Prostate gland (tissue), 2 donors: Measurements from ENCODE around the gene FBN3. TPM values are rescaled to one million over a fixed set of nuclear protein-coding genes. Genes with fewer than 3 reads are reported as not detected.
A peak's percentile ranks its signal among the peaks of the same experiment; 100 is the strongest.

Source experiments
- DNase-seq: peaks from one replicate; pipeline ENCODE4 v3.0.0-alpha.2; 2019; ENCODE audit warnings: low spot score
- H3K27ac ChIP-seq, 2 donors: fragments of 200-600 bp; sonication (generic); 2 replicates each; pipeline ENCODE4 v1.5.1; 2017 to 2019
- H3K27me3 ChIP-seq: fragments of 200-600 bp; sonication (generic); replicated peaks from 2 replicates; pipeline ENCODE4 v1.5.1; 2019; ENCODE audit not compliant: insufficient read depth
- H3K36me3 ChIP-seq, 2 donors: fragments of 200-600 bp; sonication (generic); 1 replicate in 1 of 2; 2 replicates in 1 of 2; pipeline versions ENCODE4 v1.5.1 to v1.8.1; 2017 to 2019
- H3K4me1 ChIP-seq: fragments of 200-600 bp; sonication (generic); replicated peaks from 2 replicates; pipeline ENCODE4 v1.5.1; 2019
- H3K4me3 ChIP-seq, 2 donors: fragments of 200-600 bp; sonication (generic); 2 replicates each; pipeline ENCODE4 v1.5.1; 2017 to 2019
- H3K9me3 ChIP-seq: fragments of 200-600 bp; sonication (generic); 2 replicates; pipeline ENCODE4 v1.5.1; 2017
- POLR2A ChIP-seq: fragments of 450-650 bp; IDR thresholded peaks from one replicate; pipeline ENCODE4 v1.6.1; 2016; ENCODE audit warnings: antibody characterized with exemption, mild to moderate bottlenecking
- POLR2AphosphoS5 ChIP-seq: sonication (generic); formaldehyde crosslinking; IDR thresholded peaks from one replicate; pipeline ENCODE4 v1.6.1; 2017; ENCODE audit warnings: antibody characterized with exemption
- WGBS: methylation state at CpG from one replicate; pipeline ENCODE4 v1.1.5; 2018; 5-methylcytosine and 5-hydroxymethylcytosine counted together
- intact Hi-C: fragments of 100-400 bp; cut with DNase I; formaldehyde crosslinking; loops from one replicate; pipeline ENCODE4 v1.14.2; 2022
- total RNA-seq, 2 donors: library from RNA; depleted of rRNA; stranded (reverse); fragments of >200 nt; gene quantifications; one replicate each; pipeline ENCODE4 v1.1.0, GENCODE V29; 2016
- TF ChIP-seq, protein P1 (sequence below), 4 experiments: fragments of 200-600 bp in 2 of 4; fragments of 450-650 bp in 2 of 4; sonication (generic) in 2 of 4; IDR thresholded peaks; 1 replicate in 3 of 4; 2 replicates in 1 of 4; pipeline ENCODE4 v1.5.1; 2016 to 2019; ENCODE audit warnings: antibody characterized with exemption in 4 of 4, mild to moderate bottlenecking in 2 of 4, moderate library complexity in 2 of 4

The FBN3 gene
- total RNA-seq = 1 to 10 TPM; 3.1 to 5.2 TPM

DNA sequence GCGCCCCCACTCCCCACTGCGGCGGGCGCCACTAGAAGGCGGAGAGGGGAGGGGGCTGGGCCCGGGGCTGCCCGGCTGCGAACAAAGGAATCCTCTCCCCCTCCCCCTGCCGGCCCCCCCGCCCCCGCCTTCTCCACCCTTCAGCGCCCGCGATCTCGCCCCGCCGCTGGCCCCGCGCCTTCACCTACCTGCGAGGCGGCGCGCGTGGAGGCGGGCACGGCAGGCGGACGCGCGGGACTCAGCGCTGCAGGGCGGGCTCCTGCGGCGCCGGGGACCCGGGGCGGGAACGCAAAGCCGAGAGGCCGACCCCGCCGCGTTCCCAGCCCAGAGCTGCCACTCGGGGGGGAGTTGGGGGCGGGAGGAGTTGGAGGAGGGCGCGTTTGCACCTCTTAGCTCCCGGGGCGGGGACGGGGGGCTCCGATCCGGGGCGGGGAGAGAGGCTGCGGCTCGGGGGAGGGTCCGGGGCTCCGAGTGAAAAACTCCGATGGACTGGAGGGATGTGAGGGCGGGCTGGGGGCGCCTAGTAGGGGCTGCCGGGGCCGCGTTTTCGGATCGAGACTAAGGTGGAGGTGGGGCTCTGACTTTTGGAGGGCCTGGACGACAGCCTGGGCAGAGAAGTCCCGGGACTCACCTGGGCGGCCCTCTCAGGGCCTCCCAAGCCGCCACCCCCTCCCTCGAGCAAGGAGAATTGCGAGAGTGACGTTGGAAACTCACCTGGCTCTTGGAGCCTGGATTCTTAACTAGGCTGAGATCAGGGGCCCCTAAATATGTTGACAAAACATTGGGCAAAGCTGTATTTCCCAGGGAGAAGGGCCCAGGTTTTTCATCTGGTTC is at the start of gene FBN3:
TSS of gene FBN3 (minus strand) at position 332 of the 834 bp plus-strand sequence. CDS start 2,112 bp downstream, outside the sequence.
- no peaks in the 10 kb centered on the region for H3K9me3 ChIP-seq
- H3K4me1 ChIP-seq = peaks cover 14% of the 10 kb centered on the region
- 5% methylated on average over 41 of the region's 72 CpGs for WGBS
- H3K27ac ChIP-seq = no peak within 1 kb of the TSS
- no peaks in the 10 kb centered on the region for H3K36me3 ChIP-seq
- TF ChIP-seq POLR2A (no peak), POLR2AphosphoS5 (no peak)
- TF ChIP-seq, protein P1, sequence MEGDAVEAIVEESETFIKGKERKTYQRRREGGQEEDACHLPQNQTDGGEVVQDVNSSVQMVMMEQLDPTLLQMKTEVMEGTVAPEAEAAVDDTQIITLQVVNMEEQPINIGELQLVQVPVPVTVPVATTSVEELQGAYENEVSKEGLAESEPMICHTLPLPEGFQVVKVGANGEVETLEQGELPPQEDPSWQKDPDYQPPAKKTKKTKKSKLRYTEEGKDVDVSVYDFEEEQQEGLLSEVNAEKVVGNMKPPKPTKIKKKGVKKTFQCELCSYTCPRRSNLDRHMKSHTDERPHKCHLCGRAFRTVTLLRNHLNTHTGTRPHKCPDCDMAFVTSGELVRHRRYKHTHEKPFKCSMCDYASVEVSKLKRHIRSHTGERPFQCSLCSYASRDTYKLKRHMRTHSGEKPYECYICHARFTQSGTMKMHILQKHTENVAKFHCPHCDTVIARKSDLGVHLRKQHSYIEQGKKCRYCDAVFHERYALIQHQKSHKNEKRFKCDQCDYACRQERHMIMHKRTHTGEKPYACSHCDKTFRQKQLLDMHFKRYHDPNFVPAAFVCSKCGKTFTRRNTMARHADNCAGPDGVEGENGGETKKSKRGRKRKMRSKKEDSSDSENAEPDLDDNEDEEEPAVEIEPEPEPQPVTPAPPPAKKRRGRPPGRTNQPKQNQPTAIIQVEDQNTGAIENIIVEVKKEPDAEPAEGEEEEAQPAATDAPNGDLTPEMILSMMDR (IDR thresholded peaks at IDR 0.05) = no peak
- peak within 1 kb of the TSS; percentile 29 to 37 for H3K4me3 ChIP-seq
- intact Hi-C loops = no loop called here
- peaks cover 3% of the 10 kb centered on the region for H3K27me3 ChIP-seq
- DNase-seq = no peak

GRCh38 chr19:8196271-8196927 is 47.0 kb upstream of the FBN3 start:
- no peaks in the 10 kb centered on the region for H3K9me3 ChIP-seq
- H3K27ac ChIP-seq = no peak overlapping the region
- no peaks in the 10 kb centered on the region for H3K27me3 ChIP-seq
- no peaks in the 10 kb centered on the region for H3K36me3 ChIP-seq
- H3K4me1 ChIP-seq = no peaks in the 10 kb centered on the region
- intact Hi-C loops = no loop called here
- no peak overlapping the region for H3K4me3 ChIP-seq
- 52% methylated on average over 10 of the region's 10 CpGs for WGBS
- no peak for DNase-seq
- TF ChIP-seq POLR2AphosphoS5 = no peak
- no peak for TF ChIP-seq POLR2A
- TF ChIP-seq, protein P1 (IDR thresholded peaks at IDR 0.05) = no peak

GRCh38 chr19:8194528-8195267 is 45.3 kb upstream of the FBN3 start:
- Histone ChIP-seq H3K9me3 (no peaks in the 10 kb centered on the region), H3K4me1 (no peaks in the 10 kb centered on the region), H3K36me3 (no peaks in the 10 kb centered on the region), H3K27me3 (no peaks in the 10 kb centered on the region), H3K4me3 (no peak overlapping the region), H3K27ac (no peak overlapping the region)
- WGBS = 64% methylated on average over 11 of the region's 11 CpGs
- no peak for TF ChIP-seq POLR2AphosphoS5
- TF ChIP-seq, protein P1 (IDR thresholded peaks at IDR 0.05) = no peak
- TF ChIP-seq POLR2A = no peak
- intact Hi-C loops = no loop called here
- no peak for DNase-seq

DNA sequence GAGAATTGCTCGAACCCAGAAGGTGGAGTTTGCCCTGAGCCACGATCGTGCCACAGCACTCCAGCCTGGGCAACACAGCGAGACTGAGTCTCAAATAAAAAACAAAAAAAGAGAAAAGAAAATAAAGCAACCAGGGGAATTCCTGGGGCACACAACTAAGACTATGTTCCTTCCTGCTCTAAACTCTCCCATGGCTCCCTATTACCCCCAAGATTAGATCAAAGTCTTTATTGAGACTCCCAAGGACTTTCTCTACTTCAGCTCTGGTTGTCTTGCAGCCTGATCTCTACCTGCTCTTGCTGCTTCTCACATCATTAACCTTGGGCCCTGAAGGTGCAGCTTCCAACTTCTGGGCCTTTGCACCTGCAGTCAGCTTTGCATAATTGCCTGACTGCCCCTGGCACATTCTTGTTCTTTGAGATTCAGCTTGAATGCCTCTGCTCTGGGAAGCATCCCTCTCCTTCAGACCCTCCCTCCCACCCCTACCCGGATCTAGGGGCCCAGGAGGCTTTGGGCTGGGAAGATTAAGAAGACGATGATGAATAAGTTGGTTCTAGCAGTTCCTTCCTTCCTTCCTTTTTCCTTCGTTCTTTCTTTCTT is 42.9 kb upstream of the FBN3 start:
- Histone ChIP-seq H3K9me3 (no peaks in the 10 kb centered on the region), H3K27me3 (no peaks in the 10 kb centered on the region), H3K4me1 (no peaks in the 10 kb centered on the region), H3K36me3 (no peaks in the 10 kb centered on the region), H3K27ac (no peak overlapping the region), H3K4me3 (no peak overlapping the region)
- TF ChIP-seq, protein P1 (IDR thresholded peaks at IDR 0.05) = no peak
- no peak for TF ChIP-seq POLR2A
- TF ChIP-seq POLR2AphosphoS5 = no peak
- 74% methylated on average over 7 of the region's 7 CpGs for WGBS
- no peak for DNase-seq
- intact Hi-C loops = no loop called here
